HEK293 (cell line): ENCODE results near the gene FAM209B.

Source experiments
- CTCF ChIA-PET: fragments of 350-600 bp; formaldehyde crosslinking; extraction: SDS; loops from one replicate; lab custom pipeline; 2021; ENCODE audit warnings: antibody characterized with exemption; lab: Yijun Ruan, JAX
- POLR2A ChIA-PET: fragments of 300-600 bp; formaldehyde crosslinking; extraction: SDS; loops from one replicate; lab custom pipeline; 2020; ENCODE audit warnings: antibody characterized with exemption, inconsistent platforms; lab: Yijun Ruan, JAX
- H3K27ac ChIP-seq: fragments of 200-500 bp; sonication (Bioruptor generic); 2 replicates; pipeline ENCODE4 v1.5.1; 2014; ENCODE audit warnings: low read depth, low read length, control low read depth, inconsistent platforms; ENCODE audit errors: extremely low read depth
- H3K36me3 ChIP-seq, 2 experiments: fragments of 200-500 bp in 1 of 2; sonication (Bioruptor generic) in 1 of 2; 1 replicate in 1 of 2; 2 replicates in 1 of 2; pipeline ENCODE4 v1.5.1; 2014 to 2017; ENCODE audit warnings: inconsistent platforms in 2 of 2, low read length in 2 of 2; ENCODE audit not compliant: control insufficient read depth in 2 of 2, insufficient read depth in 1 of 2
- H3K4me1 ChIP-seq: fragments of 200-500 bp; sonication (Bioruptor generic); 2 replicates; pipeline ENCODE4 v1.5.1; 2014; ENCODE audit warnings: mild to moderate bottlenecking, low read length, inconsistent platforms; ENCODE audit not compliant: control insufficient read depth, insufficient read depth
- H3K4me3 ChIP-seq: 2 replicates; pipeline ENCODE4 v1.5.1; 2011; ENCODE audit warnings: low read depth, mild to moderate bottlenecking, control low read depth, low read length, moderate library complexity
- H3K9me3 ChIP-seq: fragments of 200-500 bp; sonication (Bioruptor generic); 2 replicates; pipeline ENCODE4 v1.5.1; 2014; ENCODE audit warnings: low read depth, low read length, inconsistent platforms; ENCODE audit not compliant: control insufficient read depth, insufficient read depth
- KLF16 ChIP-seq: fragments of 450-650 bp; formaldehyde crosslinking; IDR thresholded peaks from 2 replicates; pipeline ENCODE4 v1.5.1; 2017; ENCODE audit warnings: missing biosample characterization, missing genetic modification characterization
- ZNF114 ChIP-seq: fragments of 450-650 bp; formaldehyde crosslinking; IDR thresholded peaks from 2 replicates; pipeline ENCODE4 v1.5.0; 2017; ENCODE audit warnings: missing biosample characterization, missing genetic modification characterization
- ZNF155 ChIP-seq: fragments of 450-650 bp; formaldehyde crosslinking; IDR thresholded peaks from 2 replicates; pipeline ENCODE4 v1.5.1; 2016; ENCODE audit warnings: missing biosample characterization, missing genetic modification characterization
- ZNF157 ChIP-seq: fragments of 450-650 bp; formaldehyde crosslinking; IDR thresholded peaks from 2 replicates; pipeline ENCODE4 v1.5.1; 2016; ENCODE audit warnings: missing biosample characterization, missing genetic modification characterization
- ZNF211 ChIP-seq: fragments of 450-650 bp; formaldehyde crosslinking; IDR thresholded peaks from 2 replicates; pipeline ENCODE4 v1.5.1; 2016; ENCODE audit warnings: low read depth, missing biosample characterization, missing genetic modification characterization
- ZNF366 ChIP-seq: fragments of 450-650 bp; formaldehyde crosslinking; conservative IDR thresholded peaks from 2 replicates; pipeline ENCODE4 v1.5.1; 2016; ENCODE audit warnings: missing biosample characterization, missing genetic modification characterization
- ZNF514 ChIP-seq: fragments of 450-650 bp; formaldehyde crosslinking; IDR thresholded peaks from 2 replicates; pipeline ENCODE4 v1.5.1; 2016; ENCODE audit warnings: missing biosample characterization, missing genetic modification characterization
- ZNF561 ChIP-seq: fragments of 450-650 bp; IDR thresholded peaks from 2 replicates; pipeline ENCODE4 v1.5.1; 2018; ENCODE audit warnings: missing biosample characterization, missing genetic modification characterization, borderline replicate concordance
- ZNF626 ChIP-seq: fragments of 450-650 bp; sonication (Bioruptor Pico); formaldehyde crosslinking; IDR thresholded peaks from 2 replicates; pipeline ENCODE4 v1.5.1; 2018; ENCODE audit warnings: missing biosample characterization, missing genetic modification characterization, inconsistent platforms
- ZNF76 ChIP-seq: fragments of 450-650 bp; formaldehyde crosslinking; IDR thresholded peaks from 2 replicates; pipeline ENCODE4; 2016; ENCODE audit warnings: low read depth, missing biosample characterization, missing genetic modification characterization, borderline replicate concordance
- ZNF777 ChIP-seq: fragments of 450-650 bp; formaldehyde crosslinking; IDR thresholded peaks from 2 replicates; pipeline ENCODE4 v1.5.1; 2017; ENCODE audit warnings: missing biosample characterization, missing genetic modification characterization, borderline replicate concordance
- ZSCAN23 ChIP-seq: fragments of 450-650 bp; formaldehyde crosslinking; IDR thresholded peaks from 2 replicates; pipeline ENCODE4 v1.5.1; 2016; ENCODE audit warnings: missing biosample characterization, missing genetic modification characterization
- TF ChIP-seq, protein P1 (sequence below): fragments of 450-650 bp; formaldehyde crosslinking; IDR thresholded peaks from 2 replicates; pipeline ENCODE4 v1.5.0; 2017; ENCODE audit warnings: missing biosample characterization, missing genetic modification characterization, borderline replicate concordance
- TF ChIP-seq, protein P2 (sequence below): fragments of 450-650 bp; formaldehyde crosslinking; IDR thresholded peaks from 2 replicates; pipeline ENCODE4 v1.5.1; 2016; ENCODE audit warnings: missing biosample characterization, missing genetic modification characterization
- TF ChIP-seq, protein P3 (sequence below): fragments of 450-650 bp; formaldehyde crosslinking; IDR thresholded peaks from 2 replicates; pipeline ENCODE4 v1.5.1; 2016; ENCODE audit warnings: missing biosample characterization, missing genetic modification characterization
- TF ChIP-seq, protein P4 (sequence below): fragments of 450-650 bp; formaldehyde crosslinking; IDR thresholded peaks from 2 replicates; pipeline ENCODE4 v1.5.1; 2016; ENCODE audit warnings: missing biosample characterization, missing genetic modification characterization
- TF ChIP-seq, protein P5 (sequence below): fragments of 450-650 bp; formaldehyde crosslinking; IDR thresholded peaks from 2 replicates; pipeline ENCODE4 v1.5.1; 2016; ENCODE audit warnings: missing biosample characterization, missing genetic modification characterization

The FAM209B gene

DNA sequence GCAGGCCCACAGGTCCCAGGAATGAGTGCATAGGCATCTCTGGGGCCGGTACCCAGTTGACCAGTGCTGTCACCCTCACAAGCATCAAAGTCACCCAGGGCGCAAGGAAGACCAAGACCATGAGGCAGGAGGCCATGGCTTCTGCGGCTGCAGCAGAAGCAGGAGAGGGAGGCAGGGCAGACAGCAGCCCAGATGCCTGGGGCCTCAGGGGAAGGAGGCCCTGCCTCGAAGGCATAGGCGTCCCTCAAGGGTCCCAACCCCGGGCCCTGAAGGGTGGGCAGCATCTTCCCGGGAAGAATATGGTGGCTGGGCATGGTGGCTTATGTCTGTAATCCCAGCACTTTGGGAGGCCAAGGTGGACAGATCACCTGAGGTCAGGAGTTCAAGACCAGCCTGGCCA, 5.5 kb upstream of the FAM209B start:
- no peak overlapping the region for H3K27ac ChIP-seq
- POLR2A ChIA-PET = no interaction called here
- TF ChIP-seq, protein P1, sequence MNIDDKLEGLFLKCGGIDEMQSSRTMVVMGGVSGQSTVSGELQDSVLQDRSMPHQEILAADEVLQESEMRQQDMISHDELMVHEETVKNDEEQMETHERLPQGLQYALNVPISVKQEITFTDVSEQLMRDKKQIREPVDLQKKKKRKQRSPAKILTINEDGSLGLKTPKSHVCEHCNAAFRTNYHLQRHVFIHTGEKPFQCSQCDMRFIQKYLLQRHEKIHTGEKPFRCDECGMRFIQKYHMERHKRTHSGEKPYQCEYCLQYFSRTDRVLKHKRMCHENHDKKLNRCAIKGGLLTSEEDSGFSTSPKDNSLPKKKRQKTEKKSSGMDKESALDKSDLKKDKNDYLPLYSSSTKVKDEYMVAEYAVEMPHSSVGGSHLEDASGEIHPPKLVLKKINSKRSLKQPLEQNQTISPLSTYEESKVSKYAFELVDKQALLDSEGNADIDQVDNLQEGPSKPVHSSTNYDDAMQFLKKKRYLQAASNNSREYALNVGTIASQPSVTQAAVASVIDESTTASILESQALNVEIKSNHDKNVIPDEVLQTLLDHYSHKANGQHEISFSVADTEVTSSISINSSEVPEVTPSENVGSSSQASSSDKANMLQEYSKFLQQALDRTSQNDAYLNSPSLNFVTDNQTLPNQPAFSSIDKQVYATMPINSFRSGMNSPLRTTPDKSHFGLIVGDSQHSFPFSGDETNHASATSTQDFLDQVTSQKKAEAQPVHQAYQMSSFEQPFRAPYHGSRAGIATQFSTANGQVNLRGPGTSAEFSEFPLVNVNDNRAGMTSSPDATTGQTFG = no peak
- no peak for TF ChIP-seq ZNF211 (tag by site-specific recombination)
- TF ChIP-seq, protein P2, sequence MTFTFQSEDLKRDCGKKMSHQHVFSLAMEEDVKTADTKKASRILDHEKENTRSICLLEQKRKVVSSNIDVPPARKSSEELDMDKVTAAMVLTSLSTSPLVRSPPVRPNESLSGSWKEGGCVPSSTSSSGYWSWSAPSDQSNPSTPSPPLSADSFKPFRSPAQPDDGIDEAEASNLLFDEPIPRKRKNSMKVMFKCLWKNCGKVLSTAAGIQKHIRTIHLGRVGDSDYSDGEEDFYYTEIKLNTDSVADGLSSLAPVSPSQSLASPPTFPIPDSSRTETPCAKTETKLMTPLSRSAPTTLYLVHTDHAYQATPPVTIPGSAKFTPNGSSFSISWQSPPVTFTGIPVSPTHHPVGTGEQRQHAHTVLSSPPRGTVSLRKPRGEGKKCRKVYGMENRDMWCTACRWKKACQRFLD = no peak
- no peak for TF ChIP-seq ZNF76 (tag by site-specific recombination)
- TF ChIP-seq KLF16 (tag by site-specific recombination) = no peak
- TF ChIP-seq ZNF155 = no peak
- TF ChIP-seq ZNF514 (tag by site-specific recombination) = no peak
- no peak for TF ChIP-seq ZNF777
- TF ChIP-seq ZNF626 (tag by site-specific recombination) = no peak
- no peak for TF ChIP-seq ZSCAN23 (tag by site-specific recombination)
- TF ChIP-seq, protein P3, sequence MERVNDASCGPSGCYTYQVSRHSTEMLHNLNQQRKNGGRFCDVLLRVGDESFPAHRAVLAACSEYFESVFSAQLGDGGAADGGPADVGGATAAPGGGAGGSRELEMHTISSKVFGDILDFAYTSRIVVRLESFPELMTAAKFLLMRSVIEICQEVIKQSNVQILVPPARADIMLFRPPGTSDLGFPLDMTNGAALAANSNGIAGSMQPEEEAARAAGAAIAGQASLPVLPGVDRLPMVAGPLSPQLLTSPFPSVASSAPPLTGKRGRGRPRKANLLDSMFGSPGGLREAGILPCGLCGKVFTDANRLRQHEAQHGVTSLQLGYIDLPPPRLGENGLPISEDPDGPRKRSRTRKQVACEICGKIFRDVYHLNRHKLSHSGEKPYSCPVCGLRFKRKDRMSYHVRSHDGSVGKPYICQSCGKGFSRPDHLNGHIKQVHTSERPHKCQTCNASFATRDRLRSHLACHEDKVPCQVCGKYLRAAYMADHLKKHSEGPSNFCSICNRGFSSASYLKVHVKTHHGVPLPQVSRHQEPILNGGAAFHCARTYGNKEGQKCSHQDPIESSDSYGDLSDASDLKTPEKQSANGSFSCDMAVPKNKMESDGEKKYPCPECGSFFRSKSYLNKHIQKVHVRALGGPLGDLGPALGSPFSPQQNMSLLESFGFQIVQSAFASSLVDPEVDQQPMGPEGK (tag by site-specific recombination) = no peak
- no peak for TF ChIP-seq ZNF157
- TF ChIP-seq ZNF561 (tag by site-specific recombination) = no peak
- TF ChIP-seq, protein P4, sequence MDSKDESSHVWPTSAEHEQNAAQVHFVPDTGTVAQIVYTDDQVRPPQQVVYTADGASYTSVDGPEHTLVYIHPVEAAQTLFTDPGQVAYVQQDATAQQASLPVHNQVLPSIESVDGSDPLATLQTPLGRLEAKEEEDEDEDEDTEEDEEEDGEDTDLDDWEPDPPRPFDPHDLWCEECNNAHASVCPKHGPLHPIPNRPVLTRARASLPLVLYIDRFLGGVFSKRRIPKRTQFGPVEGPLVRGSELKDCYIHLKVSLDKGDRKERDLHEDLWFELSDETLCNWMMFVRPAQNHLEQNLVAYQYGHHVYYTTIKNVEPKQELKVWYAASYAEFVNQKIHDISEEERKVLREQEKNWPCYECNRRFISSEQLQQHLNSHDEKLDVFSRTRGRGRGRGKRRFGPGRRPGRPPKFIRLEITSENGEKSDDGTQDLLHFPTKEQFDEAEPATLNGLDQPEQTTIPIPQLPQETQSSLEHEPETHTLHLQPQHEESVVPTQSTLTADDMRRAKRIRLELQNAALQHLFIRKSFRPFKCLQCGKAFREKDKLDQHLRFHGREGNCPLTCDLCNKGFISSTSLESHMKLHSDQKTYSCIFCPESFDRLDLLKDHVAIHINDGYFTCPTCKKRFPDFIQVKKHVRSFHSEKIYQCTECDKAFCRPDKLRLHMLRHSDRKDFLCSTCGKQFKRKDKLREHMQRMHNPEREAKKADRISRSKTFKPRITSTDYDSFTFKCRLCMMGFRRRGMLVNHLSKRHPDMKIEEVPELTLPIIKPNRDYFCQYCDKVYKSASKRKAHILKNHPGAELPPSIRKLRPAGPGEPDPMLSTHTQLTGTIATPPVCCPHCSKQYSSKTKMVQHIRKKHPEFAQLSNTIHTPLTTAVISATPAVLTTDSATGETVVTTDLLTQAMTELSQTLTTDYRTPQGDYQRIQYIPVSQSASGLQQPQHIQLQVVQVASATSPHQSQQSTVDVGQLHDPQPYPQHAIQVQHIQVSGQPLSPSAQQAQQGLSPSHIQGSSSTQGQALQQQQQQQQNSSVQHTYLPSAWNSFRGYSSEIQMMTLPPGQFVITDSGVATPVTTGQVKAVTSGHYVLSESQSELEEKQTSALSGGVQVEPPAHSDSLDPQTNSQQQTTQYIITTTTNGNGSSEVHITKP = no peak
- TF ChIP-seq, protein P5, sequence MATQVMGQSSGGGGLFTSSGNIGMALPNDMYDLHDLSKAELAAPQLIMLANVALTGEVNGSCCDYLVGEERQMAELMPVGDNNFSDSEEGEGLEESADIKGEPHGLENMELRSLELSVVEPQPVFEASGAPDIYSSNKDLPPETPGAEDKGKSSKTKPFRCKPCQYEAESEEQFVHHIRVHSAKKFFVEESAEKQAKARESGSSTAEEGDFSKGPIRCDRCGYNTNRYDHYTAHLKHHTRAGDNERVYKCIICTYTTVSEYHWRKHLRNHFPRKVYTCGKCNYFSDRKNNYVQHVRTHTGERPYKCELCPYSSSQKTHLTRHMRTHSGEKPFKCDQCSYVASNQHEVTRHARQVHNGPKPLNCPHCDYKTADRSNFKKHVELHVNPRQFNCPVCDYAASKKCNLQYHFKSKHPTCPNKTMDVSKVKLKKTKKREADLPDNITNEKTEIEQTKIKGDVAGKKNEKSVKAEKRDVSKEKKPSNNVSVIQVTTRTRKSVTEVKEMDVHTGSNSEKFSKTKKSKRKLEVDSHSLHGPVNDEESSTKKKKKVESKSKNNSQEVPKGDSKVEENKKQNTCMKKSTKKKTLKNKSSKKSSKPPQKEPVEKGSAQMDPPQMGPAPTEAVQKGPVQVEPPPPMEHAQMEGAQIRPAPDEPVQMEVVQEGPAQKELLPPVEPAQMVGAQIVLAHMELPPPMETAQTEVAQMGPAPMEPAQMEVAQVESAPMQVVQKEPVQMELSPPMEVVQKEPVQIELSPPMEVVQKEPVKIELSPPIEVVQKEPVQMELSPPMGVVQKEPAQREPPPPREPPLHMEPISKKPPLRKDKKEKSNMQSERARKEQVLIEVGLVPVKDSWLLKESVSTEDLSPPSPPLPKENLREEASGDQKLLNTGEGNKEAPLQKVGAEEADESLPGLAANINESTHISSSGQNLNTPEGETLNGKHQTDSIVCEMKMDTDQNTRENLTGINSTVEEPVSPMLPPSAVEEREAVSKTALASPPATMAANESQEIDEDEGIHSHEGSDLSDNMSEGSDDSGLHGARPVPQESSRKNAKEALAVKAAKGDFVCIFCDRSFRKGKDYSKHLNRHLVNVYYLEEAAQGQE = no peak
- no peak for TF ChIP-seq ZNF366 (tag by site-specific recombination)
- TF ChIP-seq ZNF114 (tag by site-specific recombination) = no peak
- CTCF ChIA-PET = no interaction called here
- H3K36me3 ChIP-seq = no peaks in the 10 kb centered on the region
- H3K4me3 ChIP-seq = no peak overlapping the region
- no peaks in the 10 kb centered on the region for H3K9me3 ChIP-seq
- H3K4me1 ChIP-seq = no peaks in the 10 kb centered on the region
